Mucosa of descending colon (tissue), 3 donors: ENCODE data around the gene MROH2A. TPM values are rescaled to one million over a fixed set of nuclear protein-coding genes. Genes with fewer than 3 reads are reported as not detected.

Experiments
- ATAC-seq: fragments of 200-7000 bp; cut with Tn5 transposase; one replicate; pipeline ENCODE4 v1.9.1; 2020; ENCODE audit warnings: mild to moderate bottlenecking, moderate library complexity
- DNase-seq, 3 donors: peaks; one replicate each; pipeline ENCODE4 v3.0.0-alpha.2; 2020
- H3K36me3 ChIP-seq: fragments of 200-600 bp; one replicate; pipeline ENCODE4 v1.8.0; 2021; ENCODE audit warnings: low read depth, mild to moderate bottlenecking
- H3K4me1 ChIP-seq: fragments of 200-600 bp; one replicate; pipeline ENCODE4 v1.8.0; 2021; ENCODE audit warnings: low read depth, mild to moderate bottlenecking
- H3K4me3 ChIP-seq: fragments of 200-600 bp; one replicate; pipeline ENCODE4 v1.8.0; 2021; ENCODE audit warnings: mild to moderate bottlenecking
- H3K9me3 ChIP-seq: fragments of 200-600 bp; one replicate; pipeline ENCODE4 v1.8.0; 2021; ENCODE audit warnings: mild to moderate bottlenecking
- intact Hi-C, 2 donors: fragments of 100-400 bp; cut with DNase I in 1 of 2; cut with micrococcal nuclease in 1 of 2; formaldehyde crosslinking; loops; one replicate each; pipeline versions ENCODE4 v1.11.0 to v1.11.1; 2022; cut with DNase I, micrococcal nuclease
- total RNA-seq, 3 donors: library from RNA; stranded (reverse); fragmentation: NEBNext Ultra II Directional in 2 of 3; extraction: Animal tissue kit (Norgen Biotek cat#: 25700) in 2 of 3; gene quantifications; one replicate each; pipeline versions ENCODE4 v1.2.1 to v1.2.4, GENCODE V29; 2021 to 2023
- TF ChIP-seq, protein P1 (sequence below): fragments of 200-600 bp; IDR thresholded peaks from one replicate; pipeline ENCODE4 v1.8.0; 2022; ENCODE audit warnings: antibody characterized with exemption, mild to moderate bottlenecking
- donor health status: DM: no; HTN: no; CAD: no; lungs with moderate emphysema.
- donor health status: DM: no; HTN: no; CAD: no.
- donor health status: DM: no; HTN: yes; CAD: no.

The MROH2A gene
- total RNA-seq, 3 donors from 2014 or later, result 0.20 TPM; not detected in 2

DNA sequence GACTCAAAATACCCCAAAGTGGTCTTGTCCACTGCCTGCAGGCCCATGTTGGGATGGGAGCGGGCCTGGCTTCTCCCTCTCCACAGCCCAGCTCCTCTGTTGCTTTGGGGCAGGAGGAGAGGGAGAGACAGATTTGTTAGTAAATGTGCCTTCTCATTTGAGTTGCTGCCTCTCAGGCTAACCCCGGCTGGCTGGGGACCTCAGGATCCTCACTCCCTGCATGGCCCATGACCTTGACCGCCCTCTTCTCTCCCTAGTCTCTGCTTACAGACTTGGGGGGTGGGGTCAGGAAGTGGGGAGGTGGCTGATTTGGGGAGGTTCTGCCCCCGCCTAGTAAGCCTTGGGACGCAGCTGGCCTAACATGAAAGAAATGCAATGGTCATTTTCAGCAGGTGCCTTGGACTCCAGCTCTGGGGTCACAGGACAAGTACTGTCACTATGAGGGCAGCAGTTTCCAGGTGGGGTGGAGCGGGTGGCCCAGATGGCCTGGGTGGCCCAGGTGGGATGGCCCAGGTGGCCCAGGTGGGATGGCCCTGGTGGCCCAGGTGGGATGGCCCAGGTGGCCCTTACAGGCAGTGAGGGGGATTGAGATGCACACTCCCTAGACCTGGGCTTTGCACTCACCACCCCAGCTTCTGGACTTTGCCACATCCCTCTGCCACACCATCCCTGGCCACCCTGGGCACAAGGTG is 52.1 kb downstream of the MROH2A start:
- Histone ChIP-seq H3K4me3 (no peak overlapping the region), H3K36me3 (no peaks in the 10 kb centered on the region), H3K9me3 (no peaks in the 10 kb centered on the region), H3K4me1 (no peaks in the 10 kb centered on the region)
- TF ChIP-seq, protein P1, sequence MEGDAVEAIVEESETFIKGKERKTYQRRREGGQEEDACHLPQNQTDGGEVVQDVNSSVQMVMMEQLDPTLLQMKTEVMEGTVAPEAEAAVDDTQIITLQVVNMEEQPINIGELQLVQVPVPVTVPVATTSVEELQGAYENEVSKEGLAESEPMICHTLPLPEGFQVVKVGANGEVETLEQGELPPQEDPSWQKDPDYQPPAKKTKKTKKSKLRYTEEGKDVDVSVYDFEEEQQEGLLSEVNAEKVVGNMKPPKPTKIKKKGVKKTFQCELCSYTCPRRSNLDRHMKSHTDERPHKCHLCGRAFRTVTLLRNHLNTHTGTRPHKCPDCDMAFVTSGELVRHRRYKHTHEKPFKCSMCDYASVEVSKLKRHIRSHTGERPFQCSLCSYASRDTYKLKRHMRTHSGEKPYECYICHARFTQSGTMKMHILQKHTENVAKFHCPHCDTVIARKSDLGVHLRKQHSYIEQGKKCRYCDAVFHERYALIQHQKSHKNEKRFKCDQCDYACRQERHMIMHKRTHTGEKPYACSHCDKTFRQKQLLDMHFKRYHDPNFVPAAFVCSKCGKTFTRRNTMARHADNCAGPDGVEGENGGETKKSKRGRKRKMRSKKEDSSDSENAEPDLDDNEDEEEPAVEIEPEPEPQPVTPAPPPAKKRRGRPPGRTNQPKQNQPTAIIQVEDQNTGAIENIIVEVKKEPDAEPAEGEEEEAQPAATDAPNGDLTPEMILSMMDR, result no peak
- intact Hi-C loops, result no loop called here
- DNase-seq (no peak), ATAC-seq (no peak)

DNA sequence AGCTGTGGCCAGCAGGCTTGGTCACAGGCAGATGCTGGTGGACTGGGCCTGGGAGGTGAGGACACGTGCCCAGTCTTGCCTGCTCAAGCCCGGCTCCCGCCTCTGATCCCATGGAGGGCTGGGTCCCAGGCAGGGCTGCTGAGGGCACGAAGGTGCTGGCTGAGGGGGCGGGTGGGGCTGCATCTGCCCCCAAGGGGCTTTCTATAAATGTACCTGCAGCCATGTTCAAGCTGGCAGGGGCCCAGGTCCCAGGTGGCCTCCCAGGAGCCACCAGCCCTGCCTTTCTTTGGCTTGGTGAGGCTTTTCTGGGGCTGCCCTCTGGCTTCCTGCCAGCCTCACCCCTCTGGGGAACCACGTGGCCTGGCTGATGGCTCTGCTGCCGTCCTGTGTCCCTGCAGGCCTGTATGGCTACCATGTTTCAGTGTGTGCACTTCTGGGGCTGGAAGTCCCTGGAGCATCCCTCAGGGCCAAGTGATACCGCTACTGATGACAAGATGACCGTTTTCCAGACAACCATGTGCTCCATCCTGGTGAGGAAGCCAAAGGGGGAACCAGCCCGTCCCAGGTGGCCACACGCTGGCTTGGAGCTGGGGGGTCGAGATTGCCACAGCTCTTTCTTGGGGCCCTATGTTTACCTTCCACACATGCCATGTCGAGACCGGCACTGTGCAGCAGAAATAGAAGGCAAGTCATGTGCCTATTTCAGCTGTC is 53.0 kb downstream of the MROH2A start:
- intact Hi-C loops, result no loop called here
- TF ChIP-seq, protein P1, result no peak
- Histone ChIP-seq H3K9me3 (no peaks in the 10 kb centered on the region), H3K36me3 (no peaks in the 10 kb centered on the region), H3K4me3 (no peak overlapping the region), H3K4me1 (no peaks in the 10 kb centered on the region)
- DNase-seq, result no peak
- no peak for ATAC-seq

DNA sequence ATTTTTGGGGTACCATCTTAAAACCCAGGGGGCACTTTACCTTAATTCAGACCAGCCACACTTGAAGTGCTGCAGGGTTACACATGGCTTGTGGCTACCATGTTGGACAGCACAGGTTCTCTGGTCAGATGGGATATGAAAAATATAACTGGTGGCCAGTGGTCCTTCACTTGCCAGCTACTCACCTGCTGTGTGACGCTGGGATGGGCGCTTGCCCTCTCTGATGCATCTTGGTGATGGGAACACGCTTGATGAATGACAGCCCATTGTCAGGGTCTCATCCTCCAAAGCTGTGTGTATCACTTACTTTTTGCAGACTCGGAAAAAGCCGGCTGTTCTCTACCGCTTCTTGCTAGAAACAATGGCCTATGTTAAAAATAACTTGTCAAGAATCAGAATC is 53.7 kb downstream of the MROH2A start:
- no peak for DNase-seq
- Histone ChIP-seq H3K36me3 (no peaks in the 10 kb centered on the region), H3K4me3 (no peak overlapping the region), H3K9me3 (no peaks in the 10 kb centered on the region), H3K4me1 (no peaks in the 10 kb centered on the region)
- TF ChIP-seq, protein P1, result no peak
- intact Hi-C loops, result no loop called here
- ATAC-seq, result no peak

DNA sequence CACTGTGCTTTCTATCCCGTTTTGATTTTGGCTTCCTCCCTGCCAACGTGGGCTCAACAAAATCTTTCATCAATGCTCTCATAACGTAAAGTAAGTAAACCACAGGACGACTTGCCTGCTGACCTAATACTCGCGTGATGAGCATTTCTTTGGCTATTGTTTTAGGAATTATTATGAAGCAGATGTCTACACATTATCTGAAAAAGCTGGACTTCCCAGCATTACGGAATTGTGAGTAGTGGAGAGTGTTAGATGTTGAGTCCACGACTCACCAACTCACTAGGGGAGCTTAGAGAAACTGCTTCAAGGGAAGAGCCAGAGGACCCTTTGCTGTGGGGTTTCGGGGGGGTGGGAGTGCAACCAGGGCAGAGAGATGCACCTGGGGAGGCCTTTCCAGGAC is 54.3 kb downstream of the MROH2A start:
- Histone ChIP-seq H3K4me1 (no peaks in the 10 kb centered on the region), H3K4me3 (no peak overlapping the region), H3K36me3 (no peaks in the 10 kb centered on the region), H3K9me3 (no peaks in the 10 kb centered on the region)
- TF ChIP-seq, protein P1, result no peak
- intact Hi-C loops, result no loop called here
- ATAC-seq, result no peak
- no peak for DNase-seq

DNA sequence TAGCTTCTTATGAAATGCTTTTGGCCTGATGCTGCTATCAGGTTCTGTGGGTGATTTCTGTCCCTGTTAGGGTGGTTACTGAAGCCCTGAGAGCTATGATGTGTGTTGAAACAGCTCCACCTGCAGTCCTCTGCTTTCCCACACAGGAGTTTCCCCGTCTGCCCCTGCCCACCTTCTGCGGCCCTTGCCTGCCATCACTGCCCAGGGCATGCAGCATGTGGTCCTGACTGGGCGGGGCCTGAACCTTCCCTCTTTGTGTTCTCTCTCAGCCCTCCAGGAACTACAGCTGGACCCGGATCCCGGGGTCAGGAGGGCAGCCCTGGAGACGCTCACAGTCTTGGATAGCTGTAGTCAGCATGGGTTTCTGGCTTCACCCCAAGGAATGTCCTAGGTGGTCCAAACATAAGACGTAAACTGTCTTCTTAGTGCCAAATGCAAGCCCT is 54.8 kb downstream of the MROH2A start:
- Histone ChIP-seq H3K9me3 (no peaks in the 10 kb centered on the region), H3K36me3 (no peaks in the 10 kb centered on the region), H3K4me3 (no peak overlapping the region), H3K4me1 (no peaks in the 10 kb centered on the region)
- DNase-seq (peak in 1 of 3 donors; percentile 53), ATAC-seq (peak; percentile 76)
- TF ChIP-seq, protein P1, result no peak
- intact Hi-C loops, result no loop called here
